IPS-20b (cell line): Measurements from ENCODE around the gene KDM5A.
"Not testable (repeated sequence)": the region's sequence is repeated elsewhere in the genome, so short reads cannot be mapped to it uniquely, and the experiment has no call there.

Experiments used
- H3K27ac ChIP-seq: one replicate; pipeline ENCODE4 v1.5.1; 2013; ENCODE audit warnings: low read length
- H3K27me3 ChIP-seq: 2 replicates; pipeline ENCODE4 v1.6.1; 2013; ENCODE audit warnings: mild to moderate bottlenecking, low read length, inconsistent platforms; ENCODE audit not compliant: insufficient read depth
- H3K36me3 ChIP-seq: 2 replicates; pipeline ENCODE4 v1.6.1; 2013; ENCODE audit warnings: low read depth, mild to moderate bottlenecking, inconsistent platforms, low read length, moderate library complexity; ENCODE audit not compliant: insufficient read depth
- H3K4me1 ChIP-seq: 2 replicates; pipeline ENCODE4 v1.6.1; 2013; ENCODE audit warnings: mild to moderate bottlenecking, control low read depth, inconsistent platforms, low read length, moderate library complexity; ENCODE audit not compliant: insufficient read depth
- H3K4me3 ChIP-seq: 2 replicates; pipeline ENCODE4 v1.5.1; 2013; ENCODE audit warnings: mild to moderate bottlenecking, low read length, inconsistent platforms
- H3K9ac ChIP-seq: 2 replicates; pipeline ENCODE4 v1.6.1; 2013; ENCODE audit warnings: low read depth, mild to moderate bottlenecking, inconsistent platforms, low read length, moderate library complexity
- H3K9me3 ChIP-seq: 2 replicates; pipeline ENCODE4 v1.6.1; 2013; ENCODE audit warnings: mild to moderate bottlenecking, low read depth, low read length, inconsistent platforms; ENCODE audit not compliant: insufficient read depth

Gene KDM5A

DNA sequence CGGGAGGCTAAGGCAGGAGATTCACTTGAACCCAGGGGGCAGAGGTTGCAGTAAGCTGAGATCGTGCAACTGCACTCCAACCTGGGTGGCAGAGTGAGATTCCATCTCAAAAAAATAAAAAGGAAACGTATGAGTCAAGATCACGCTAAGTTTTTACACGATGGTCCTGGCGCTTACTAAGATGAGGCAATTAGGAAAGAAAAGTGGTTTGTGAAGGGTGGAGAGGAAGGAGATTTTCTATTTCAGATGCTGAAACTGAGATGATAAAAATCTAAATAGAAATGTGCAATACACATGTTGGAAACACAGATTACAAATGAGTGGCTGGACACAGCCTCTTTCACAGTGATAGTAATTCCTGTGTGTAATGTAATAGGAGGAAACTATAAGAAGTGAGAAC, 63.2 kb downstream of the KDM5A start:
- Histone ChIP-seq H3K9me3 (no peaks in the 10 kb centered on the region), H3K9ac (no peak overlapping the region), H3K4me1 (no peaks in the 10 kb centered on the region), H3K4me3 (no peak overlapping the region), H3K36me3 (peaks cover 74% of the 10 kb centered on the region), H3K27ac (no peak overlapping the region), H3K27me3 (no peaks in the 10 kb centered on the region)

- no peaks in the 10 kb centered on the region for H3K27me3 ChIP-seq
- H3K9ac ChIP-seq, result no peak overlapping the region
- H3K9me3 ChIP-seq, result no peaks in the 10 kb centered on the region
- H3K4me3 ChIP-seq, result no peak overlapping the region
- peaks cover 86% of the 10 kb centered on the region for H3K36me3 ChIP-seq
- H3K27ac ChIP-seq, result no peak overlapping the region
- no peaks in the 10 kb centered on the region for H3K4me1 ChIP-seq
These were observed 65.6 kb downstream of the KDM5A start for GRCh38 chr12:323507-323906.

- Histone ChIP-seq H3K4me3 (no peak overlapping the region), H3K4me1 (no peaks in the 10 kb centered on the region), H3K27ac (no peak overlapping the region), H3K9ac (no peak overlapping the region), H3K27me3 (no peaks in the 10 kb centered on the region), H3K9me3 (no peaks in the 10 kb centered on the region), H3K36me3 (peaks cover 96% of the 10 kb centered on the region)
These were observed 67.4 kb downstream of the KDM5A start for GRCh38 chr12:321606-322326.

- H3K4me3 ChIP-seq, result no peak overlapping the region
- H3K27me3 ChIP-seq, result no peaks in the 10 kb centered on the region
- H3K9me3 ChIP-seq, result no peaks in the 10 kb centered on the region
- H3K27ac ChIP-seq, result no peak overlapping the region
- H3K4me1 ChIP-seq, result no peaks in the 10 kb centered on the region
- no peak overlapping the region for H3K9ac ChIP-seq
- peaks cover 97% of the 10 kb centered on the region for H3K36me3 ChIP-seq
These were observed 70.2 kb downstream of the KDM5A start for GRCh38 chr12:318759-319515.

GRCh38 chr12:308511-308910, 80.6 kb downstream of the KDM5A start:
- no peaks in the 10 kb centered on the region for H3K27me3 ChIP-seq
- no peak overlapping the region for H3K27ac ChIP-seq
- H3K4me3 ChIP-seq, result no peak overlapping the region
- no peaks in the 10 kb centered on the region for H3K9me3 ChIP-seq
- H3K4me1 ChIP-seq, result no peaks in the 10 kb centered on the region
- peaks cover 96% of the 10 kb centered on the region for H3K36me3 ChIP-seq
- no peak overlapping the region for H3K9ac ChIP-seq

DNA sequence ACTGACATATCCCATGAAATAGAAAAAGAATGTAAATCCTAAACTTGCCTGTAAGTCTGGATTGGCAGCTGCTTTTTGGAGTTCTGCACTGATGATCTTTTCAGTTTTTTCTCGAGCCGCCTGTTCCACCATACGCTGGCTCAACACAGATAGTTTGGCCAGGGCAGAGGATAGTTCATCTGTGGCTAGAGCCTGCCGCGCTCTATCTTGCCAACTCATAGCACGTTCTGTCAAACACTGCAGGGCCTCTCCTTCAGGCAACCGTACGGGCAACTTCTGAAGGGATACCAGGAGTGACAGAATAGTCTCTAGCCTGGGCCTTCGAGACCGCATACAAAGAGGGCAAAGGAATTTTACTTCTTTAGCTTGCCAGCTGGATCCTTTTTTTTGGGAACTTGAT, 81.7 kb downstream of the KDM5A start:
- peaks cover 95% of the 10 kb centered on the region for H3K36me3 ChIP-seq
- no peak overlapping the region for H3K27ac ChIP-seq
- H3K4me1 ChIP-seq, result no peaks in the 10 kb centered on the region
- no peak overlapping the region for H3K4me3 ChIP-seq
- no peaks in the 10 kb centered on the region for H3K27me3 ChIP-seq
- no peaks in the 10 kb centered on the region for H3K9me3 ChIP-seq
- H3K9ac ChIP-seq, result no peak overlapping the region

- H3K4me3 ChIP-seq, result no peak overlapping the region
- H3K36me3 ChIP-seq, result peaks cover 69% of the 10 kb centered on the region
- H3K4me1 ChIP-seq, result no peaks in the 10 kb centered on the region
- H3K27ac ChIP-seq, result no peak overlapping the region
- no peaks in the 10 kb centered on the region for H3K9me3 ChIP-seq
- no peaks in the 10 kb centered on the region for H3K27me3 ChIP-seq
- no peak overlapping the region for H3K9ac ChIP-seq
These were observed 84.3 kb downstream of the KDM5A start for GRCh38 chr12:304805-305204.

GRCh38 chr12:302766-303165, 86.4 kb downstream of the KDM5A start:
- H3K27ac ChIP-seq, H3K9ac ChIP-seq, H3K4me1 ChIP-seq, H3K27me3 ChIP-seq, H3K9me3 ChIP-seq, H3K4me3 ChIP-seq: not testable (repeated sequence)
- H3K36me3 ChIP-seq, result peaks cover 48% of the 10 kb centered on the region

- H3K4me3 ChIP-seq, H3K27me3 ChIP-seq: not testable (repeated sequence)
- peaks cover 47% of the 10 kb centered on the region for H3K36me3 ChIP-seq
These were observed 89.0 kb downstream of the KDM5A start for GRCh38 chr12:300166-300565.

GRCh38 chr12:299511-299910, 89.6 kb downstream of the KDM5A start:
- H3K4me3 ChIP-seq, H3K9me3 ChIP-seq, H3K9ac ChIP-seq, H3K27me3 ChIP-seq, H3K27ac ChIP-seq, H3K4me1 ChIP-seq: not testable (repeated sequence)
- H3K36me3 ChIP-seq, result peaks cover 48% of the 10 kb centered on the region

More at GRCh38 chr12:300166-300565, 89.0 kb downstream of the KDM5A start:
- H3K9me3 ChIP-seq, H3K9ac ChIP-seq, H3K4me1 ChIP-seq, H3K27ac ChIP-seq: not testable (repeated sequence)

GRCh38 chr12:298059-298458, 91.1 kb downstream of the KDM5A start:
- peaks cover 48% of the 10 kb centered on the region for H3K36me3 ChIP-seq
- not testable (repeated sequence) for H3K27me3 ChIP-seq, H3K4me3 ChIP-seq, H3K27ac ChIP-seq, H3K4me1 ChIP-seq, H3K9ac ChIP-seq, H3K9me3 ChIP-seq

- no peaks in the 10 kb centered on the region for H3K4me1 ChIP-seq
- no peak overlapping the region for H3K9ac ChIP-seq
- no peaks in the 10 kb centered on the region for H3K9me3 ChIP-seq
- H3K27me3 ChIP-seq, result no peaks in the 10 kb centered on the region
- H3K36me3 ChIP-seq, result peaks cover 69% of the 10 kb centered on the region
- H3K27ac ChIP-seq, result no peak overlapping the region
- H3K4me3 ChIP-seq, result no peak overlapping the region
These were observed 94.0 kb downstream of the KDM5A start for GRCh38 chr12:295132-295531.
